Smooth muscle cell (in vitro differentiated cells): Measurements from ENCODE around the gene POLR1C. TPM values are rescaled to one million over a fixed set of nuclear protein-coding genes. Genes with fewer than 3 reads are reported as not detected.

Experiments
- DNase-seq: peaks from one replicate; lab custom pipeline; 2025; ENCODE audit not compliant: unreplicated experiment; lab: John Stamatoyannopoulos, UW
- H2AFZ ChIP-seq: fragments of 200-600 bp; sonication (generic); 2 replicates; pipeline ENCODE4 v1.6.0; 2016; ENCODE audit warnings: antibody characterized with exemption, low read depth, mild to moderate bottlenecking
- H3F3A ChIP-seq: fragments of 200-600 bp; sonication (generic); 2 replicates; pipeline ENCODE4 v1.6.0; 2017; ENCODE audit warnings: antibody characterized with exemption, low read depth
- H3K27ac ChIP-seq: fragments of 200-600 bp; sonication (generic); 2 replicates; pipeline ENCODE4 v1.5.1; 2016; ENCODE audit warnings: low read depth, mild to moderate bottlenecking
- H3K27me3 ChIP-seq: fragments of 200-600 bp; sonication (generic); 2 replicates; pipeline ENCODE4 v1.6.1; 2016; ENCODE audit warnings: low read depth, mild to moderate bottlenecking
- H3K36me3 ChIP-seq: fragments of 200-600 bp; sonication (generic); 2 replicates; pipeline ENCODE4 v1.5.1; 2016; ENCODE audit warnings: low read depth
- H3K4me1 ChIP-seq: fragments of 200-600 bp; sonication (generic); 2 replicates; pipeline ENCODE4 v1.5.1; 2016; ENCODE audit warnings: low read depth
- H3K4me2 ChIP-seq: fragments of 200-600 bp; sonication (generic); 2 replicates; pipeline ENCODE4 v1.6.0; 2016; ENCODE audit warnings: mild to moderate bottlenecking
- H3K4me3 ChIP-seq: fragments of 200-600 bp; sonication (generic); 2 replicates; pipeline ENCODE4 v1.5.1; 2016; ENCODE audit warnings: mild to moderate bottlenecking
- H3K79me2 ChIP-seq: fragments of 200-600 bp; sonication (generic); 2 replicates; pipeline ENCODE4 v1.6.0; 2016; ENCODE audit warnings: low read depth, mild to moderate bottlenecking
- H3K9ac ChIP-seq: fragments of 200-600 bp; sonication (generic); 2 replicates; pipeline ENCODE4 v1.6.0; 2016; ENCODE audit warnings: low read depth
- H3K9me3 ChIP-seq: fragments of 200-600 bp; sonication (generic); replicated peaks from 2 replicates; pipeline ENCODE4 v1.5.1; 2016; ENCODE audit warnings: low read depth
- H4K20me1 ChIP-seq: fragments of 200-600 bp; sonication (generic); 2 replicates; pipeline ENCODE4 v1.6.0; 2016; ENCODE audit warnings: low read depth
- CTCF ChIP-seq: fragments of 200-600 bp; sonication (generic); IDR thresholded peaks from 2 replicates; pipeline ENCODE4 v1.5.1; 2017; ENCODE audit warnings: borderline replicate concordance, mild to moderate bottlenecking, antibody characterized with exemption; ENCODE audit not compliant: insufficient read depth, poor library complexity, severe bottlenecking
- WGBS: methylation state at CpG from one replicate; pipeline ENCODE4 v1.1.7; 2016; ENCODE audit warnings: low lambda C conversion rate; 5-methylcytosine and 5-hydroxymethylcytosine counted together
- polyA plus RNA-seq: library from polyadenylated mRNA; unstranded; fragments of >200 nt; fragmentation: Nextera tagmentation; extraction: Ambion mirVana; gene quantifications from 2 replicates; pipeline ENCODE4 v1.2.1, GENCODE V29; 2016
- total RNA-seq: library from RNA; depleted of rRNA; stranded (reverse); fragments of >200 nt; gene quantifications from 2 replicates; pipeline ENCODE4 v1.2.3, GENCODE V29; 2014

The POLR1C gene
- total and polyA plus RNA-seq, 2 experiments from 2014 or later, result 21.0 to 27.0 TPM

GRCh38 chr6:43504756-43505593, 11.9 kb upstream of the POLR1C start:
- Histone ChIP-seq H3F3A (no peaks in the 10 kb centered on the region), H3K4me3 (no peak overlapping the region), H3K4me1 (peaks cover 2% of the 10 kb centered on the region), H4K20me1 (no peaks in the 10 kb centered on the region), H3K27ac (no peak overlapping the region), H3K27me3 (no peaks in the 10 kb centered on the region), H3K9ac (no peak overlapping the region), H3K9me3 (no peaks in the 10 kb centered on the region), H2AFZ (no peak overlapping the region), H3K79me2 (no peaks in the 10 kb centered on the region), H3K4me2 (no peak overlapping the region), H3K36me3 (no peaks in the 10 kb centered on the region)
- TF ChIP-seq CTCF, result no peak
- DNase-seq, result no peak
- 96% methylated on average over 24 of the region's 26 CpGs for whole genome bisulfite sequencing

- TF ChIP-seq CTCF, result no peak
- no peak overlapping the region for H3K9ac ChIP-seq
- H3K36me3 ChIP-seq, result no peaks in the 10 kb centered on the region
- no peak overlapping the region for H3K4me3 ChIP-seq
- H4K20me1 ChIP-seq, result no peaks in the 10 kb centered on the region
- no peak overlapping the region for H3K4me2 ChIP-seq
- H3K9me3 ChIP-seq, result no peaks in the 10 kb centered on the region
- no peaks in the 10 kb centered on the region for H3K27me3 ChIP-seq
- no peak overlapping the region for H2AFZ ChIP-seq
- peaks cover 2% of the 10 kb centered on the region for H3K4me1 ChIP-seq
- no peak for DNase-seq
- peaks cover 3% of the 10 kb centered on the region for H3F3A ChIP-seq
- H3K79me2 ChIP-seq, result no peaks in the 10 kb centered on the region
- no peak overlapping the region for H3K27ac ChIP-seq
- WGBS, result 89% methylated on average over 6 of the region's 6 CpGs
These were observed 11.2 kb upstream of the POLR1C start for GRCh38 chr6:43505718-43506117.

GRCh38 chr6:43506171-43506570, 10.7 kb upstream of the POLR1C start:
- H3K4me3 ChIP-seq, result no peak overlapping the region
- no peak for TF ChIP-seq CTCF

More at GRCh38 chr6:43506171-43506570, 10.7 kb upstream of the POLR1C start:
- no peak for DNase-seq
- Histone ChIP-seq H3K36me3 (no peaks in the 10 kb centered on the region), H3K4me1 (peaks cover 2% of the 10 kb centered on the region), H3K27me3 (no peaks in the 10 kb centered on the region), H2AFZ (no peak overlapping the region), H3K9ac (no peak overlapping the region), H3F3A (peaks cover 6% of the 10 kb centered on the region), H3K4me2 (no peak overlapping the region), H3K79me2 (no peaks in the 10 kb centered on the region), H3K9me3 (no peaks in the 10 kb centered on the region), H4K20me1 (no peaks in the 10 kb centered on the region), H3K27ac (no peak overlapping the region)
- 83% methylated on average over 3 of the region's 3 CpGs for WGBS
